Activated CD8-positive, alpha-beta T cell treated with anti-CD3 and anti-CD28 coated beads for 36 hours (primary cell): ENCODE data around the gene POU2F2. TPM values are rescaled to one million over a fixed set of nuclear protein-coding genes. Genes with fewer than 3 reads are reported as not detected.
A peak's percentile ranks its signal among the peaks of the same experiment; 100 is the strongest.

ENCODE experiments used
- ATAC-seq: fragments of 200-7000 bp; cut with Tn5 transposase; one replicate; pipeline ENCODE4 v1.10.0; 2021; ENCODE audit warnings: mild to moderate bottlenecking, moderate library complexity
- CTCF ChIA-PET: fragments of 350-600 bp; sonication (Branson Sonifier 250); formaldehyde crosslinking; loops from one replicate; lab custom pipeline; 2021; ENCODE audit warnings: antibody characterized with exemption; lab: Charles Lee
- POLR2A ChIA-PET: fragments of 350-600 bp; sonication (Branson Sonifier 250); formaldehyde crosslinking; loops from one replicate; lab custom pipeline; 2021; ENCODE audit warnings: antibody characterized with exemption; lab: Charles Lee
- DNase-seq: peaks from one replicate; pipeline ENCODE4 v3.0.0-alpha.2; 2020
- H3K27ac Mint-ChIP-seq: one replicate; pipeline ENCODE4 v1.8.0; 2021; ENCODE audit warnings: mild to moderate bottlenecking, mixed read lengths
- H3K27me3 Mint-ChIP-seq: one replicate; pipeline ENCODE4 v1.8.0; 2021; ENCODE audit warnings: mixed read lengths
- H3K36me3 Mint-ChIP-seq: one replicate; pipeline ENCODE4 v1.8.0; 2021; ENCODE audit warnings: low read depth, mixed read lengths
- H3K4me1 Mint-ChIP-seq: one replicate; pipeline ENCODE4 v1.8.0; 2021; ENCODE audit warnings: low read depth, mixed read lengths
- H3K4me3 Mint-ChIP-seq: one replicate; pipeline ENCODE4 v1.8.0; 2021; ENCODE audit warnings: mild to moderate bottlenecking, moderate library complexity, mixed read lengths
- H3K9me3 Mint-ChIP-seq: one replicate; pipeline ENCODE4 v1.8.0; 2021; ENCODE audit warnings: mixed read lengths
- intact Hi-C: fragments of 100-400 bp; cut with micrococcal nuclease; formaldehyde crosslinking; loops from one replicate; pipeline ENCODE4 v1.10.0; 2022
- total RNA-seq, 2 experiments: library from RNA; stranded (reverse); gene quantifications; one replicate each; pipeline ENCODE4 v1.2.3, GENCODE V29; 2021
- TF ChIP-seq, protein P1 (sequence below): fragments of 200-600 bp; IDR thresholded peaks from one replicate; pipeline ENCODE4 v1.8.0; 2022; ENCODE audit warnings: antibody characterized with exemption, mild to moderate bottlenecking

POU2F2 gene
- total RNA-seq, 2 experiments from 2014 or later, result 37.7 to 40.7 TPM

DNA sequence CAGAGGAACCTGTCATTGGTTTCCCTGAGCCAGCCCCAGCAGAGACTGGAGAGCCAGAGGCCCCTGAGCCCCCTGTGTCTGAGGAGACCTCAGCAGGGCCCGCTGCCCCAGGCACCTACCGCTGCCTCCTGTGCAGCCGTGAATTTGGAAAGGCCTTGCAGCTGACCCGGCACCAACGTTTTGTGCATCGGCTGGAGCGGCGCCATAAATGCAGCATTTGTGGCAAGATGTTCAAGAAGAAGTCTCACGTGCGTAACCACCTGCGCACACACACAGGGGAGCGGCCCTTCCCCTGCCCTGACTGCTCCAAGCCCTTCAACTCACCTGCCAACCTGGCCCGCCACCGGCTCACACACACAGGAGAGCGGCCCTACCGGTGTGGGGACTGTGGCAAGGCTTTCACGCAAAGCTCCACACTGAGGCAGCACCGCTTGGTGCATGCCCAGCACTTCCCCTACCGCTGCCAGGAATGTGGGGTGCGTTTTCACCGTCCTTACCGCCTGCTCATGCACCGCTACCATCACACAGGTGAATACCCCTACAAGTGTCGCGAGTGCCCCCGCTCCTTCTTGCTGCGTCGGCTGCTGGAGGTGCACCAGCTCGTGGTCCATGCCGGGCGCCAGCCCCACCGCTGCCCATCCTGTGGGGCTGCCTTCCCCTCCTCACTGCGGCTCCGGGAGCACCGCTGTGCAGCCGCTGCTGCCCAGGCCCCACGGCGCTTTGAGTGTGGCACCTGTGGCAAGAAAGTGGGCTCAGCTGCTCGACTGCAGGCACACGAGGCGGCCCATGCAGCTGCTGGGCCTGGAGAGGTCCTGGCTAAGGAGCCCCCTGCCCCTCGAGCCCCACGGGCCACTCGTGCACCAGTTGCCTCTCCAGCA, 52.1 kb downstream of the POU2F2 start:
- no peak overlapping the region for H3K27ac Mint-ChIP-seq
- ATAC-seq, result no peak

GRCh38 chr19:42079276-42079669, 53.0 kb downstream of the POU2F2 start:
- no peak overlapping the region for H3K4me3 Mint-ChIP-seq
- DNase-seq (no peak), ATAC-seq (no peak)
- TF ChIP-seq, protein P1, sequence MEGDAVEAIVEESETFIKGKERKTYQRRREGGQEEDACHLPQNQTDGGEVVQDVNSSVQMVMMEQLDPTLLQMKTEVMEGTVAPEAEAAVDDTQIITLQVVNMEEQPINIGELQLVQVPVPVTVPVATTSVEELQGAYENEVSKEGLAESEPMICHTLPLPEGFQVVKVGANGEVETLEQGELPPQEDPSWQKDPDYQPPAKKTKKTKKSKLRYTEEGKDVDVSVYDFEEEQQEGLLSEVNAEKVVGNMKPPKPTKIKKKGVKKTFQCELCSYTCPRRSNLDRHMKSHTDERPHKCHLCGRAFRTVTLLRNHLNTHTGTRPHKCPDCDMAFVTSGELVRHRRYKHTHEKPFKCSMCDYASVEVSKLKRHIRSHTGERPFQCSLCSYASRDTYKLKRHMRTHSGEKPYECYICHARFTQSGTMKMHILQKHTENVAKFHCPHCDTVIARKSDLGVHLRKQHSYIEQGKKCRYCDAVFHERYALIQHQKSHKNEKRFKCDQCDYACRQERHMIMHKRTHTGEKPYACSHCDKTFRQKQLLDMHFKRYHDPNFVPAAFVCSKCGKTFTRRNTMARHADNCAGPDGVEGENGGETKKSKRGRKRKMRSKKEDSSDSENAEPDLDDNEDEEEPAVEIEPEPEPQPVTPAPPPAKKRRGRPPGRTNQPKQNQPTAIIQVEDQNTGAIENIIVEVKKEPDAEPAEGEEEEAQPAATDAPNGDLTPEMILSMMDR, result no peak
- CTCF ChIA-PET, result interaction anchor here (0.8 kb wide), 1 partner anchor 361 kb away, joined by 3 read pairs; no protein-coding TSS in a partner anchor
- peak overlapping the region; percentile 20 for H3K27ac Mint-ChIP-seq
- H3K27me3 Mint-ChIP-seq, result no peaks in the 10 kb centered on the region
- intact Hi-C loops, result no loop called here
- H3K4me1 Mint-ChIP-seq, result peaks cover 33% of the 10 kb centered on the region
- H3K36me3 Mint-ChIP-seq, result peaks cover 38% of the 10 kb centered on the region
- POLR2A ChIA-PET, result interaction anchor here (0.6 kb wide), 1 partner anchor 217 kb away, joined by 3 read pairs; no protein-coding TSS in a partner anchor
- no peaks in the 10 kb centered on the region for H3K9me3 Mint-ChIP-seq

More for the DNA sequence above, 52.1 kb downstream of the POU2F2 start:
- peaks cover 36% of the 10 kb centered on the region for H3K36me3 Mint-ChIP-seq
- ChIA-PET POLR2A (interaction anchor here (0.6 kb wide), 1 partner anchor 217 kb away, joined by 3 read pairs; no protein-coding TSS in a partner anchor), CTCF (interaction anchor here (0.8 kb wide), 1 partner anchor 360 kb away, joined by 3 read pairs; no protein-coding TSS in a partner anchor)
- TF ChIP-seq, protein P1, result no peak
- peaks cover 30% of the 10 kb centered on the region for H3K4me1 Mint-ChIP-seq
- H3K9me3 Mint-ChIP-seq, result no peaks in the 10 kb centered on the region
- no peak overlapping the region for H3K4me3 Mint-ChIP-seq
- intact Hi-C loops, result no loop called here
- DNase-seq, result no peak
- H3K27me3 Mint-ChIP-seq, result no peaks in the 10 kb centered on the region

DNA sequence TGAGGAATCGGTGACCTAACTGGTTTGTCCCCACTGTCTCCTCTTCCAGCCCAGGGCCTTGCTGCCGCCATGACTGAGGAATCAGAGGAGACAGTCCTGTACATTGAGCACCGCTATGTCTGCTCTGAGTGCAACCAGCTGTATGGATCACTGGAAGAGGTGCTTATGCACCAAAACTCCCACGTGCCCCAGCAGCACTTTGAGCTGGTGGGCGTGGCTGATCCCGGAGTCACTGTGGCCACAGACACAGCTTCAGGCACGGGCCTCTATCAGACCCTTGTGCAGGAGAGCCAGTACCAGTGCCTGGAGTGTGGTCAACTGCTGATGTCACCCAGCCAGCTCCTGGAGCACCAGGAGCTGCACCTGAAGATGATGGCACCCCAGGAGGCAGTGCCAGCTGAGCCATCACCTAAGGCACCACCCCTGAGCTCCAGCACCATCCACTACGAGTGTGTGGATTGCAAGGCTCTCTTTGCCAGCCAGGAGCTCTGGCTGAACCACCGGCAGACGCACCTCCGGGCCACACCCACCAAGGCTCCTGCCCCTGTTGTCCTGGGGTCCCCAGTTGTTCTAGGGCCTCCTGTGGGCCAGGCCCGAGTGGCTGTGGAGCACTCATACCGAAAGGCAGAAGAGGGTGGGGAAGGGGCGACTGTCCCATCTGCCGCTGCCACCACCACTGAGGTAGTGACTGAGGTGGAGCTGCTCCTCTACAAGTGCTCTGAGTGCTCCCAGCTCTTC, 53.5 kb downstream of the POU2F2 start:
- Mint-ChIP-seq H3K36me3 (peaks cover 35% of the 10 kb centered on the region), H3K4me1 (peaks cover 33% of the 10 kb centered on the region), H3K9me3 (no peaks in the 10 kb centered on the region), H3K4me3 (peak overlapping the region; percentile 98), H3K27me3 (no peaks in the 10 kb centered on the region), H3K27ac (no peak overlapping the region)
- no peak for ATAC-seq
- TF ChIP-seq, protein P1, result no peak
- no peak for DNase-seq
- ChIA-PET CTCF (interaction anchor here (0.8 to 1.0 kb wide), 2 partner anchors 29 to 362 kb away, joined by 3 read pairs; no protein-coding TSS in a partner anchor), POLR2A (interaction anchor here (0.9 to 1.0 kb wide), 2 partner anchors 54 to 127 kb away, joined by 3 read pairs; partner anchors contain the start of gene POU2F2)
- intact Hi-C loops, result no loop called here

GRCh38 chr19:42078058-42078457, 54.2 kb downstream of the POU2F2 start:
- TF ChIP-seq, protein P1, result no peak
- intact Hi-C loops, result no loop called here
- POLR2A ChIA-PET, result interaction anchor here (0.9 to 1.0 kb wide), 2 partner anchors 54 to 128 kb away, joined by 3 read pairs; partner anchors contain the start of gene POU2F2
- H3K4me1 Mint-ChIP-seq, result peaks cover 33% of the 10 kb centered on the region
- H3K9me3 Mint-ChIP-seq, result no peaks in the 10 kb centered on the region
- H3K27ac Mint-ChIP-seq, result peak overlapping the region; percentile 92
- DNase-seq, result no peak
- peaks cover 35% of the 10 kb centered on the region for H3K36me3 Mint-ChIP-seq
- H3K4me3 Mint-ChIP-seq, result peak overlapping the region; percentile 98
- no peak for ATAC-seq
- H3K27me3 Mint-ChIP-seq, result no peaks in the 10 kb centered on the region
- CTCF ChIA-PET, result interaction anchor here (1.0 kb wide), 1 partner anchor 30 kb away, joined by 3 read pairs; no protein-coding TSS in a partner anchor
